CD4-positive, alpha-beta T cell treated with Interleukin-17A for 4 hours (primary cell): ENCODE results near the gene TEN1.

Experiments used
- DNase-seq: peaks from one replicate; pipeline ENCODE4 v3.0.0-alpha.2; 2020; ENCODE audit warnings: mixed read lengths

TEN1 gene

GRCh38 chr17:75979705-75980187 is 706 bp downstream of the TEN1 start:
- no peak for DNase-seq

DNA sequence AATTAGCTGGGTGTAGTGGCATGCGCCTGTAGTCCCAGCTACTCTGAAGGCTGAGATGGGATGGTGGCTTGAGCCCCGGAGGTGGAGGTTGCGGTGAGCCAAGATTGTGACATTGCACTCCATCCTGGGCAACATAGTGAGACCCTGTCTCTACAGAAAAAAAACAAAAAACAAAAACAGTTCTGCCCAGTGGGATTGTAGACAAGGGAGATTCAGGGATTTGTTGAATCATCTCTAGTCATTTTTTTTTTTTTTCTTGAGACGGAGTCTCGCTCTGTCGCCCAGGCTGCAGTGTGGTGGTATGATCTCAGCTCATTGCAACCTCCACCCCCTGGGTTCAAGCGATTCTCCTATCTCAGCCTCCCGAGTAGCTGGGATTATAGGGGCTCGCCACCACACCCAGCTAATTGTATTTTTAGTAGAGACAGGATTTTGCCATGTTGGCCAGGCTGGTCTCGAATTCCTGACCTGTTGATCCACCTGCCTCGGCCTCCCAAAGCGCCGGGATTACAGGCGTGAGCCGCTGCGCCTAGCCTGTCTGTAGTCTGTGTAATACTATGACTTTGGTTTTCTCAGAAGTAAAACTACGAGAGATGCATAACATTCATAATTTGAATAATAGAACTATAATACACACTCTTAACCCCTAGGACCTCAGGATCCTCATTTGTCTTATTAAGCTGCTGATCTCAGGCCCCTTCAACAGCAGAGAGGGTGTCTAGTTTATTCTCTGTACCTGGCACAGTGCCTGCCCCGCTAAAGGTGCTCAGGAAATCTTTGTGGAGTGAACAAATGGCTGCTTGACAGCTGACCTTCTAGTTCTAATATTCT is 1.4 kb downstream of the TEN1 start:
- no peak for DNase-seq

- DNase-seq = no peak
Observed at GRCh38 chr17:75981019-75981615, 2.1 kb downstream of the TEN1 start.

DNA sequence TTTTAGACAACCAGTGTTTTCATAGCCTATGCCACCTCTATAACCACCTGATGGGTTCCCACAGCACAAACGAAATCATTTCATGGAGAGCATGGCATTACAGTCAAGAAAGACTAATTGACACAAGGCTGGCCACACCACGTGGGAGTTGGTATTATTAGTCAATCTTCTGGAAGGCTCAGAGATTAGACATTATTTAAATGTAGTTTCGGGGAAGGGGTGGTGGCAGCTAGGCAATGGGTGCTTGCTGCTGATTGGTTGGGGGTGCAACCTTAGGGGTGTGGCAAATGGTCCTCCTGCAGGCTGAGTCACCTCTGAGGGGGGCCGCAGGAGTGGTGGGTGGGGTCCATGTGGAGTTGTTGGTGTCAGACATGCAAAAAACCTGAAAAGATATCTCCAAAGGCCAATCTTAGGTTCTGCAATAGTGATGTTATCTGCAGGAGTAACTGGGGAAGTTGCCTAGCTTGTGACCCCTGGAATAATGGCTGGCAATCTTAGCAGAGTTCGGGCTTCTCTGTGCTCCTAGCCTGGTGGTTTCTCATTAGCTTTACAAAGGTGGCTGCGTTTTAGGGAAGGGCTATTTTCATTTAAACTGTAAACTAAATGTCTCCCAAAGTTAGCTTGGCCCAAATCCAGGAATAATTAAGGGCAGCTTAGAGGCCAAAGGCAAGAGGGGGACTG is 4.6 kb downstream of the TEN1 start:
- no peak for DNase-seq

- DNase-seq = no peak
Observed at GRCh38 chr17:75985986-75986385, 6.9 kb downstream of the TEN1 start.

GRCh38 chr17:75987041-75987440 is 8.0 kb downstream of the TEN1 start:
- no peak for DNase-seq

- no peak for DNase-seq
Observed at GRCh38 chr17:75991396-75991795, 12.4 kb downstream of the TEN1 start.

DNA sequence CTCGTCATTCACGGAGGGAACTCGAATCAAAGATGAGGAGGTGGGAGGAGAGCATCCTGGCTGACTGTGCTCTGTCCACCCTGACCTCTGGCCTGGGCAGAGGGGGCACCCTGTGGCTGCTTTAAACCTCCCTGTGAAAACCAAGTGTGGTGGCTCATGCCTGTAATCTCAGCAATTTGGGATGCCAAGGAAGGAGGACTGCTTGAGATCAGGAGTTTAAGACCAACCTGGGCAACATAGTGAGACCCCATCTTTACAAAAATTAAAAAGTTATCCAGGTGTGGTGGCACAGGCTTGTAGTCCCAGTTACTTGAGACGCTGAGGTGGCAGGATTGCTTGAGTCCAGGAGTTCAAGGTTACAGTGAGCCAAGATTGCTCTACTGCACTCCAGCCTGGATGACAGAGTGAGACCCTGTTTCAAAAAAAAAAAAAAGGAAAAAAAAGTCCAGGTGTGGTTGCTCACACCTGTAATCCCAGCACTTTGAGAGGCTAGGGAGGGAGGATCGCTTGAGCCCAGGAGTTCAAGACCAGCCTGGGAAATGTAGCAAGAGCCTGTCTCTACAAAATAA is 15.8 kb downstream of the TEN1 start:
- no peak for DNase-seq

- no peak for DNase-seq
Observed at GRCh38 chr17:75995385-75995925, 16.4 kb downstream of the TEN1 start.

DNA sequence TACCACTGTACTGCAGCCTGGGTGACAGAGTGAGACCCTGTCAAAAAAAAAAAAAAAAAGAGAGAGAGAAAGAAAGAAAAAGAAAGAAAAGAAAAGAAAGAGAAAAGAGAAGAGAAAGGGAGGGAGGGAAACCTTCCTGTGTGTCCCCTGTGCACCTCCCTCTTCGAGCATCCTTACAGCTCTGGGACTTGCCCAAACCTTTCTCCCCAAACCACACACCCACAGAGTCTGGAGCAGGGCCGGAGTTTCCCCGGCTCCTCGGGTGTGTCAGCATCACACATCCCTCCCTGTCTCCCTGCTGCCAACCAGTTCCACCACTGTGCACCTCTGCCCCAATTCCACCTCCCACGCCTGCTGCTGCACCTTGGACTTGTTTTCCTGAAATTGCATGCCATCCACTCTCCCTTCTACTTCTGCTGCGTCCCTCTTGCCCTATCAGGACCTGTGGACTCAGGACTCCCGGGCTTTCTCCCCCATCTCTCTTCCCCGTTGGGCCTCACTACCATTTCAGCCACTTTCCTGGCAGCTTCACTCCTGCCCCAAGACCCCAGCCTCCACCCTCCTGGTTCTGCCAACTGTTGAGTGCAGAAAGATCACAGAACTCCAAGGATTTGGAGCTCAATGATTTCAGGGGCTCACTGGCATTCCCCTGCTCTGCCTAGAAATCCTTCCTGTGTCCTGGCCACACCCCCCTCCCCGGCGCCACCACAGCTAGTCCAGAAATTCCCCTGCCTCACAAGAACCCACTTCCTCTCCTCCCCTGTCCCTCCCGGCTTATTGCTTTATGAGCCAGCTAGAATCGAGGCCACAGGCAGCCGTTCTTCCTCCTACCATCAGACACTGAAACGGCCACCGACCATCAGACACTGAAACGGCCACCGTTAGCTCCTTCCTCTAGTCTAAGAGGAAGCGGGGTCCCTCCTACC is 17.9 kb downstream of the TEN1 start:
- DNase-seq = peak; percentile 47

GRCh38 chr17:75998327-75998795 is 19.3 kb downstream of the TEN1 start:
- DNase-seq = no peak

DNA sequence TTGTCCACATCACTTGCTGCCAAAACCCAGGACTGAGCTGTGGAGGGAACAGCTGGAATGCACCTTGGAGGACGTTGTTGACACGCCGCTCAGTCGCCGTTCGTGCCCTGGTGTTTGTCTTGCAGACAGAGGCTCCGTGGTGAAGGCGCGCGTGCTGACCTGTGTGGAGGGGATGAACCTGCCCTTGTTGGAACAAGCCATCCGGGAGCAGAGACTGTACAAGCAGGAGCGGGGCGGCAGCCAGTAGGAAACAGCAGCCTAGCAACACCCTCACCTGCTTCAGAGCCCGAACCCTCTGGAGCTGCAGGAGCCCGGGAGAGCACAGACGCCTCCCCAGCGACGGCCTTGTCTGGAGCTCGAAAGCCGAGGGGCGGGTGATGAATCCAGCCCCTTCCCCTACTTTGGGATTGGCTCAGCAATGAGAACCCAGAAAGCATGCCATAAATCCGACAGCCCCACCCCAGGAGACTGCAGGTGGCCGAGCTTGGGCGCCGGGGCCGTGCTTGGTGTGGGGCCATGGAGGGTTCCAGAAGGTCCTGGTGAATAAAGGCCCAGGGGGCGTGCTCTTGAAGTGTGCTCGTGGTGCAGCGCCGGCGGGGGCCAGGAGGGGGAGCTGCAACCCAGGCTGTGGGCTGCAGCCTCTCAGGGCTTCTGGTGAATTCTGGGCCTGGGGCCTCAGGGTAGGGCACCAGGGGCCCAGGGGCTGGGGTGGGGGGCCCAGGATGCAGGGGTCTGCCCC is 21.1 kb downstream of the TEN1 start:
- DNase-seq = peak; percentile 76

DNA sequence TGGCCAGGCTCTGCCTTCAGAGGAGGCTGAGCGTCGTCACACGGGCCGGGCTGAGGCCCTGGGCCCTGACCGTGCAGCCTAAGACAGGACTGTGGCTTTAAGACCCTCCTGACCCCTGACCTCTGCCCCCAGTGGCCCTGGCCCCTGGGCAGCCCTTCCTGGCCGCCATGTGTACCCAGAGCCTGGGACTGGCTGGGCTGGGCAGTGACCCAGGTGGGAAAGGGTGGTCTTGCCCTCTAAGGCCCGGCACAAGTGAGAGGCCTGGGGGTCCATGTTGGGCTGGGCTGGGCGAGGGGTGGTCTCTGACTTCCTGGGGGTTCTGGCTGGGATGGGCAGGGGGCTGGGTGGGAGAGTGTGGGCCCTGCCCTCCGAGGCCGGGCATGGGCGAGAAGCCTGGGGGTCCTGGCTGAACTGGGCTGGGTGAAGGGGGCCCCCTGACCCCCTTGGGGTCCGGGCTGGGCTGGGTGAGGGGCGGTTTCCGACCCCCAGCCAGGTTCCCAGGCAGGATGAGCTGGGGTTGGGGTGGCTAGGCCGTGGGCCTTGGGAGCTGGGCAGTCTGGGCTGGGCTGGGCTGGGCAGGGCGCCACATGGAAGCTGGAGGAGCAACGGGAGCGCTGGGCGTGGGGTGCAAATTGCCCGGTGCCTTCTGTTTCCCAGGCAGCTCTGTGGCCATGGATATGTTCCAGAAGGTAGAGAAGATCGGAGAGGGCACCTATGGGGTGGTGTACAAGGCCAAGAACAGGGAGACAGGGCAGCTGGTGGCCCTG is 21.9 kb downstream of the TEN1 start, which contains the start of gene CDK3:
CDK3 (plus strand) TSS at position 101 of the 767 bp plus-strand sequence; CDS start at position 672, 571 bp downstream.
- no peak for DNase-seq

DNA sequence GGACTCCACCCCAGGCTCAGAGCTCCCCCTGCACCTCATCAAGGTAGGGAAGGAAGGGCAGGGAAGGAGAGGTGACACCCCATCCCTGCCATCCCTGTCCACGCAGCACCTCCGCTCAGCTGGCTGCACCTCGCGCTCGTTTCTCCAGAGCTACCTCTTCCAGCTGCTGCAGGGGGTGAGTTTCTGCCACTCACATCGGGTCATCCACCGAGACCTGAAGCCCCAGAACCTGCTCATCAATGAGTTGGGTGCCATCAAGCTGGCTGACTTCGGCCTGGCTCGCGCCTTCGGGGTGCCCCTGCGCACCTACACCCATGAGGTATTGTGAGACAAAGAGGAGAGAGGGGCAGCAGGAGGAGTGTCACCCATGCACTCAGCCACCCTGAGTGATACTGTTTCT is 23.1 kb downstream of the TEN1 start:
- no peak for DNase-seq

DNA sequence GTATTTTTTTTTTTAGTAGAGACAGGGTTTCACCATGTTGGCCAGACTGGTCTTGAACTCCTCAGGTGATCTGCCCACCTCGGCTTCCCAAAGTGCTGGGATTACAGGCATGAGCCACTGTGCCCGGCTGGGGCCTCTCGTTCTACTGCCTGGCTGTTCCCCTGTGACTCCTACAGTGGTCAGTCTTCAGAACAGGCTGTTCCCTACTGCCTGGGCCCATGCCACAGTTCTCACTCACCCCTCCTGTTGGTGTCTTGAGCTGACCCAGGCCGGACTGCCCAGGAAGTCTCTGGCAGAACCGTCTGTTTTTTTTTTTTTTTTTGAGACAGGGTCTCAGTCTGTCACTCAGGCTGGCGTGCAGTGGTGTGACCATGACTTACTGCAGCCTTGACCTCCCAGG is 24.9 kb downstream of the TEN1 start:
- DNase-seq = no peak

DNA sequence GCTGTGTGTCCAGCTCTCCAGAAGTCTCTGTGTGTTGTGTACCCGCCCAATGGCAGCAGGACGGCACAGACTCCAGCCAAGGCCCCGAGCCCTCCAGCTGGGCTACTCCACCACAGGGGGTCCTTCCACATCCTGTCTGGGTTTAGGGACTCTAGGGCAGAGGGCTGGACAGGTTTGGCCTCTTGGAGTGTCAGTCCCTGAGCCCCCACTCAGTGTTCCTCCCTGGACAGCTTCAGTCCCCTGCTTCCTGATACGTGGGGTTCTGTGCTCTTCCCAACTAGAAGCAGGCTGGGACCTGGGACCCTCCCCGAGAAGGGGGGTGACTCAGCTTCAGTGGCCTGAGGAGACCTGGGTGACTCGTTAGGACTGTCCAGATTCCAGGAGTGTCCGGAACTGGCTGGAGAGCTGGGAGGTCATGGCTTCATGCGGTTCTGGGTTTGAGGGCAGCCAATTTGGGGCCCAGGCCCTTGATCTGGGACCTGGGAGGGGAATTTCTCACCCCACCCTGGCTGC is 25.8 kb downstream of the TEN1 start:
- no peak for DNase-seq

DNA sequence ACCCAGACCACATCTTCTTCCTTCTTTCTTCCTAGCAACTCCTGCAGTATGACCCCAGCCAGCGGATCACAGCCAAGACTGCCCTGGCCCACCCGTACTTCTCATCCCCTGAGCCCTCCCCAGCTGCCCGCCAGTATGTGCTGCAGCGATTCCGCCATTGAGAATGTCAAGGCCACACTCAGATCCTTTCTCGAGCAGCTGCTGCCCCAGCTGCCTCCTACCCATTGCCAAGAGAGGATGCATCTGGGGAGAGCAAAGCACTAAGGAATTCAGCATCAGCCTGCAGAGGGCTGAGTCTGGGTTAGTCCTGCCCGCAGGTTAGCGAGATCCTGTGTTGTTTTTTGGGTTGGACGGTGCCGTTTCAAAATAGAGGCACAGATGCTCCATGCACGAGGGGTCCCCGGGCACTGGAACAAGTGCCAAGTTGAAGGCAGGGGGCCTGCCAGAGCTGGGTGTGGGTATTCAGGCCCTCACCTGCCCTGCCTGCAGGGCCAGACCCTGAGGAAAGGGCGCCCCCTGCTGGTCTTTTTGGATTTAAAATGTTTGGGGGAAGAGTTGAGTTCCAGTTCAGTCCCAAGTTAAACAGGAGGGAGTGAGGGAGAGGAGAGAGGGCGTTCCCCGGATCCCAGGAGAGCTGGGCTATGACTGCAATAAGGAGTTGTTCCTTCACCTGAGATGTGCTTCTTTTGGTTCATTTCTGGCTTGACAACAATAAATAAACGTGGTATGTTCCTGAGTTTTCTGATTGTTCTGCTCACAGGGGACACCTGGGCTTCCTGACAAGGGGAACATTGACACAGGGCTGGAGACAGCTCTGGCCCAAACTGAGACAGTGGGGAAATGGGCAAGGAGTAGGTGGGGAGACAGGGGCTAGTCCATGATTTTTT is 26.5 kb downstream of the TEN1 start:
- peak; percentile 90 for DNase-seq

DNA sequence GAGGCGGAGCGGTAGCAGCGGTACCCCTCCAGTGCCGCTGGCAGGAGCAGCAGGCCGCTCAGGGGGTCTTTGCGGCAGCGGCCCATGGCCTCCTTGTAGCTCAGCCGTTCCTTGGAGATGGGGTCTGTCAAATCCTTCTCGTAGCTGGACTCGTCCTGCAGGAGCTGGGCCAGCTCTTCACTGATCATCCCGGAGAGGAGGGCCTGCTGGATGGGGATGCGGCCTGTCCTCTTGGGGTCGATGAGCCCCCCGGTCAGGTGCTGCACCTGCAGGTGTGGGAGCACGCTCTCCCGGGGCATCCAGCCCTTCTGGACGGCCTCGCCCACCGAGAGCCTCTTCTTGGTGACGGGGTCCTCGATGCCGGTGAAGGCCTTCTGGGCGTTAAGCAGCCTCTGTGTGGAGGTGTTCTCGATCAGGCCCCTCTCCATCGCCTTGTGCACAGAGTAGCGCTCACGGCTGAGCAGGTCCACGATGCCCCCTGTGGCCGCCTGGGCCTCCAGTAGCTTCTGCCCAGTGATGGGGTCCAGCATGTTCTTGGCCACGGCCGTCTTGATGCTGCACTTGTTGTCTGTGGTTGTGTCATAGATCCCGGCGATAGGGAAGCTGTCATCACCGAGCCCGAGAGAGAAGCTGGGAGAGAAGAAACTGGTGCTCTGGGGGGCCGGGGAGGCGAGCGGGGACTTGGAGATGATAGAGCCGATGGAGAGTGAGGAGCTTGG is 28.2 kb downstream of the TEN1 start:
- DNase-seq = no peak
